ENCODE data around the gene PTHLH. TPM values are rescaled to one million over a fixed set of nuclear protein-coding genes. Genes with fewer than 3 reads are reported as not detected.

PTHLH gene
- total and polyA plus RNA-seq, 7 donors: 0.55 to 7.5 (median 0.95) TPM; not detected in 2

DNA sequence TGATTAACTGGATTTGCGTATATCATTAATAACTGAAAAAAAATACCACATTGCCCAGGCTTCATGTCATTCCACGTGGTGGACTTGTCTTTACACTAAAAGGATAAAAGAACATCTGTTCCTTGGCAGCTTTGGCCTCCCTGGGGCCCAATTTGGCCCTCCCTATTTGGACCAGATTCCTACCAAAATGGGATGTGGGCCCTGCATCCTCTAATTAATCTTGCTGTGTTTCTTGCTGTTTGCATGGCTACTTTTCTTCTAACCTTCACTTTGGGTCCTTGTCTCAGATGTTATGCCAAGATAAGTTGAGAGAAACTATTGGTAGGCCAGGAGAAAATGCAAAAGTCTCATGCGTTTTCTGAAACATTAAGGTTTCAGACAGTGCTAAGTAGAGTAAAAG is 57.5 kb downstream of the PTHLH start:
- Histone ChIP-seq H3K4me3 (no peak overlapping the region), H3K27ac (no peak overlapping the region), H3K36me3 (no peaks in the 10 kb centered on the region), H3K4me1 (no peaks in the 10 kb centered on the region), H3K9me3 (no peaks in the 10 kb centered on the region), H3K27me3 (no peaks in the 10 kb centered on the region)
- TF ChIP-seq EP300 (IDR thresholded peaks at IDR 0.05): no peak
- DNase-seq: no peak
- 33 to 60% methylated on average over 3 of the region's 3 CpGs for WGBS, 2 donors
- intact Hi-C loops (cut with DNase I): no loop called here

GRCh38 chr12:27913999-27914614 is 58.4 kb downstream of the PTHLH start:
- WGBS, 2 donors: 71 to 76% methylated on average over 4 of the region's 4 CpGs
- H3K4me1 ChIP-seq: no peaks in the 10 kb centered on the region
- H3K27me3 ChIP-seq: no peaks in the 10 kb centered on the region
- no peaks in the 10 kb centered on the region for H3K36me3 ChIP-seq
- H3K27ac ChIP-seq: no peak overlapping the region
- no peaks in the 10 kb centered on the region for H3K9me3 ChIP-seq
- DNase-seq: no peak
- H3K4me3 ChIP-seq: no peak overlapping the region
- intact Hi-C loops (cut with DNase I): no loop called here
- TF ChIP-seq EP300 (IDR thresholded peaks at IDR 0.05): no peak
- no peak for TF ChIP-seq POLR2AphosphoS5 (IDR thresholded peaks at IDR 0.05)
- TF ChIP-seq, protein P1, sequence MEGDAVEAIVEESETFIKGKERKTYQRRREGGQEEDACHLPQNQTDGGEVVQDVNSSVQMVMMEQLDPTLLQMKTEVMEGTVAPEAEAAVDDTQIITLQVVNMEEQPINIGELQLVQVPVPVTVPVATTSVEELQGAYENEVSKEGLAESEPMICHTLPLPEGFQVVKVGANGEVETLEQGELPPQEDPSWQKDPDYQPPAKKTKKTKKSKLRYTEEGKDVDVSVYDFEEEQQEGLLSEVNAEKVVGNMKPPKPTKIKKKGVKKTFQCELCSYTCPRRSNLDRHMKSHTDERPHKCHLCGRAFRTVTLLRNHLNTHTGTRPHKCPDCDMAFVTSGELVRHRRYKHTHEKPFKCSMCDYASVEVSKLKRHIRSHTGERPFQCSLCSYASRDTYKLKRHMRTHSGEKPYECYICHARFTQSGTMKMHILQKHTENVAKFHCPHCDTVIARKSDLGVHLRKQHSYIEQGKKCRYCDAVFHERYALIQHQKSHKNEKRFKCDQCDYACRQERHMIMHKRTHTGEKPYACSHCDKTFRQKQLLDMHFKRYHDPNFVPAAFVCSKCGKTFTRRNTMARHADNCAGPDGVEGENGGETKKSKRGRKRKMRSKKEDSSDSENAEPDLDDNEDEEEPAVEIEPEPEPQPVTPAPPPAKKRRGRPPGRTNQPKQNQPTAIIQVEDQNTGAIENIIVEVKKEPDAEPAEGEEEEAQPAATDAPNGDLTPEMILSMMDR (IDR thresholded peaks at IDR 0.05): no peak
- no peak for TF ChIP-seq POLR2A (IDR thresholded peaks at IDR 0.05)

DNA sequence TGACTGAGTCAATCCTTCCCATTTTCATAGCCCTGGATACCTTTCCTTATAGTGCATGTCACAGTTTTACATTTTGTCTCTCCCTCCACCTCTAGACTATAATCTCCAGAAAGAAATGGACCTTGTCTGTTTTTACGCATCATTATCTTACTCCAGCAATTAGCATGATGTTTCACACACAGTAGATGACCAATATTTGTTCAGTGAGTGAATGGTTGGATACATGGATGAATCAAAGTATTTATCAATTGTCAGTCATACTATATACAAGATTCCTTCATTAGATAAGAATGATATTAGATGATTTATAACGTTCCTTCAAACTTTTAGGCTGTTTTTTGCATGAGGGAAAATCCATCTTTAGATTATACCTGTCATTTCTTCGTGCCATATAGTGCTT is 61.1 kb downstream of the PTHLH start:
- Histone ChIP-seq H3K4me1 (no peaks in the 10 kb centered on the region), H3K36me3 (no peaks in the 10 kb centered on the region), H3K27ac (no peak overlapping the region), H3K9me3 (no peaks in the 10 kb centered on the region), H3K4me3 (no peak overlapping the region), H3K27me3 (no peaks in the 10 kb centered on the region)
- DNase-seq: no peak
- TF ChIP-seq POLR2A (IDR thresholded peaks at IDR 0.05): no peak
- TF ChIP-seq EP300 (IDR thresholded peaks at IDR 0.05): no peak
- TF ChIP-seq, protein P1 (IDR thresholded peaks at IDR 0.05): no peak
- TF ChIP-seq POLR2AphosphoS5 (IDR thresholded peaks at IDR 0.05): no peak
- WGBS, 2 donors: 61 to 84% methylated on average over 3 of the region's 3 CpGs
- intact Hi-C loops (cut with DNase I): no loop called here

Small RNA genes lying within 50 kb of the gene (small RNA-seq; reads per million reads assigned to genes)
- 0 reads per million in 3 donors for gene AC008011.1

Other genes with a start within 250 kb of the PTHLH start
- 10 to 100 TPM; 60.7 to 78.1 (median 65.6) TPM for gene KLHL42, start 192.5 kb downstream of the PTHLH start, total RNA-seq
- 10 to 100 TPM in 1 of 3 donors, 1 to 10 TPM in 2; 3.6 to 11.1 (median 7.2) TPM for gene KLHL42, start 192.5 kb downstream of the PTHLH start, polyA plus RNA-seq
- gene MANSC4, start 192.5 kb downstream of the PTHLH start, total RNA-seq: not detected
- gene MANSC4, start 192.5 kb downstream of the PTHLH start, polyA plus RNA-seq: not detected
- 10 to 100 TPM; 42.9 to 85.7 (median 61.7) TPM for gene CCDC91, start 217.7 kb upstream of the PTHLH start, total RNA-seq
- gene CCDC91, start 217.7 kb upstream of the PTHLH start, polyA plus RNA-seq: 10 to 100 TPM; 12.4 to 16.0 (median 15.6) TPM

Measured in sigmoid colon (tissue), 7 donors.